SK-N-SH (cell line): ENCODE results near the gene NFASC.

Experiments used
- EZH2phosphoT487 ChIP-seq: fragments of 200-600 bp; sonication (generic); IDR thresholded peaks from 2 replicates; pipeline ENCODE4 v1.6.1; 2017; ENCODE audit warnings: low read depth, mixed run types, mild to moderate bottlenecking, antibody characterized with exemption, moderate library complexity, borderline replicate concordance
- POLR2AphosphoS5 ChIP-seq: IDR thresholded peaks from 2 replicates; pipeline ENCODE4 v1.6.1; 2012; ENCODE audit warnings: low read depth, low read length
- SIN3A ChIP-seq: IDR thresholded peaks from 2 replicates; pipeline ENCODE4 v1.6.1; 2012; ENCODE audit warnings: low read depth, mild to moderate bottlenecking, low read length, moderate library complexity, borderline replicate concordance
- TF ChIP-seq, protein P1 (sequence below): fragments of 150-350 bp; IDR thresholded peaks from 2 replicates; pipeline ENCODE4 v1.6.1; 2017; ENCODE audit warnings: antibody characterized with exemption, low read length, low read depth, borderline replicate concordance
- TF ChIP-seq, protein P2 (sequence below): fragments of 200-600 bp; sonication (generic); IDR thresholded peaks from 2 replicates; pipeline ENCODE4 v1.6.1; 2017; ENCODE audit warnings: antibody characterized with exemption, mild to moderate bottlenecking, moderate library complexity
- TF ChIP-seq, protein P3 (sequence below): IDR thresholded peaks from 2 replicates; pipeline ENCODE4 v1.4.0; 2012; ENCODE audit warnings: low read depth

DNA sequence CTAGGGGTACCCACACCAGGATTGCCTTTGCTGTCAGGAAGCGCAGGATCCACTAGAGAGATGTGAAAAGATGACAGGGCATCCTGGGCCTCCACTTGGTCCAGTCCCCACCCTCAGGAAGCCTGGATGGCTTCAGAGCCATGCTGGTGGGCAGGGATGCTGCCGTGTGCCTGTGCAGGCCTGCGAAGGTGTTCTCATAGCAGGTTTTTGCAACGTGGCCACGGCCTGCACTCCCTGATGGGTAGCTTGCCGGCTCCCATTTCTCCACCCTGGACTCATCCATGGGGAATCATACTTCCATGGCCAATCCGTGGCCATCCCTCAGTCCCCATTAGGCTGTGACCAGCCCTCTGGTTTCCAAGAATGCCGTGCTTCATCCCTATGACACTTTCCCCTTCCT, 138.2 kb downstream of the NFASC start:
- TF ChIP-seq SIN3A = no peak
- TF ChIP-seq EZH2phosphoT487 = no peak
- TF ChIP-seq POLR2AphosphoS5 = no peak
- TF ChIP-seq, protein P1, sequence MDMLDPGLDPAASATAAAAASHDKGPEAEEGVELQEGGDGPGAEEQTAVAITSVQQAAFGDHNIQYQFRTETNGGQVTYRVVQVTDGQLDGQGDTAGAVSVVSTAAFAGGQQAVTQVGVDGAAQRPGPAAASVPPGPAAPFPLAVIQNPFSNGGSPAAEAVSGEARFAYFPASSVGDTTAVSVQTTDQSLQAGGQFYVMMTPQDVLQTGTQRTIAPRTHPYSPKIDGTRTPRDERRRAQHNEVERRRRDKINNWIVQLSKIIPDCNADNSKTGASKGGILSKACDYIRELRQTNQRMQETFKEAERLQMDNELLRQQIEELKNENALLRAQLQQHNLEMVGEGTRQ = no peak
- TF ChIP-seq, protein P2, sequence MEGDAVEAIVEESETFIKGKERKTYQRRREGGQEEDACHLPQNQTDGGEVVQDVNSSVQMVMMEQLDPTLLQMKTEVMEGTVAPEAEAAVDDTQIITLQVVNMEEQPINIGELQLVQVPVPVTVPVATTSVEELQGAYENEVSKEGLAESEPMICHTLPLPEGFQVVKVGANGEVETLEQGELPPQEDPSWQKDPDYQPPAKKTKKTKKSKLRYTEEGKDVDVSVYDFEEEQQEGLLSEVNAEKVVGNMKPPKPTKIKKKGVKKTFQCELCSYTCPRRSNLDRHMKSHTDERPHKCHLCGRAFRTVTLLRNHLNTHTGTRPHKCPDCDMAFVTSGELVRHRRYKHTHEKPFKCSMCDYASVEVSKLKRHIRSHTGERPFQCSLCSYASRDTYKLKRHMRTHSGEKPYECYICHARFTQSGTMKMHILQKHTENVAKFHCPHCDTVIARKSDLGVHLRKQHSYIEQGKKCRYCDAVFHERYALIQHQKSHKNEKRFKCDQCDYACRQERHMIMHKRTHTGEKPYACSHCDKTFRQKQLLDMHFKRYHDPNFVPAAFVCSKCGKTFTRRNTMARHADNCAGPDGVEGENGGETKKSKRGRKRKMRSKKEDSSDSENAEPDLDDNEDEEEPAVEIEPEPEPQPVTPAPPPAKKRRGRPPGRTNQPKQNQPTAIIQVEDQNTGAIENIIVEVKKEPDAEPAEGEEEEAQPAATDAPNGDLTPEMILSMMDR = no peak
- TF ChIP-seq, protein P3, sequence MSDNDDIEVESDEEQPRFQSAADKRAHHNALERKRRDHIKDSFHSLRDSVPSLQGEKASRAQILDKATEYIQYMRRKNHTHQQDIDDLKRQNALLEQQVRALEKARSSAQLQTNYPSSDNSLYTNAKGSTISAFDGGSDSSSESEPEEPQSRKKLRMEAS = no peak
